ENCODE data around the gene ABCC6. TPM values are rescaled to one million over a fixed set of nuclear protein-coding genes. Genes with fewer than 3 reads are reported as not detected.
"Not testable (repeated sequence)": the region's sequence is repeated elsewhere in the genome, so short reads cannot be mapped to it uniquely, and the experiment has no call there.

ABCC6 gene
- total RNA-seq (2014; rRNA removed; shearing (Covaris generic)): not detected in 2 replicates
- not detected in 2 replicates for total RNA-seq (2022)
- Bru-seq, nascent RNA: not detected
- not detected for BruChase-seq, experiment 1, labeled RNA remaining after a 6-hour chase
- not detected for BruChase-seq, experiment 2, labeled RNA remaining after a 2-hour chase
- long read RNA-seq: 0 reads

DNA sequence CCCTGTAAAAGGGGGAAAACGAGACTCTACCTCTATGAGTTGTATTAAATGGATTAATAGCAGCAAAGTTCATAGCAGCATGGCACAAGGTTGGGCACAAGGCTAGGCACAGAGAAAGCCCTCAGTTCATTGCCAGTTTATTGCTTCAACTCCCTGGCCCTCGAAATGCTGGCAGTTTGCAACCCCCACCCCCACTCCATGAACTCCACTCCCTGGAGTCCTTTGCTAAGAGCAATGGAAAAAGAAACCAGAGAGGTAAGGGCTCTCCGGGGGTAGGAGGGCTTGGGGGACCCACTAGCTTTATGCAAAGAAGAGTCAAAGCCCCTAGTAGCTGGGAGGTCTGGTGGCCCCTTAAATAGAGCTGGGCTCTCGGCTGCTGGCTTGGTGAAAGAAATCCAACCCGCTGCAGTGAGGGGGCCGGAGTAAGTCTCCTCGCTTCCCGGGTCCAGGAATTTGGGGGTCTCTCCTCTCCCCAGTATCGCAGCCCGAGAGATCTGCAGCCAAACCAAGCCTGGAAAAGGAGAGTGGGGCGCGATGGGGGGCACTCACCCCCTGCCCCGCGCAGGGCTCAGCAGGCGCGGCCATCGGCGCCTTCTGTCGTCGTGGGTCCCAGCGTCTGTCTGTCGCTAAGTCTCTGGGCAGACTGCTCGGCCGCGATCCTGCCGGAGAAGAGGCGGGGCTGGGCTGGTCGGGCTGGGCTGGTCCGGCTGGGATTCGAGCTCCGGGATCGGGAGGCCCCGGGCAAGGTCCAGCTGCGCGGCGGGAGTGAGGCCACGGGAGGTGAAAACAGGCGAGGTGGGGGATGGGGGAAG lies at the start of gene ABCC6:
ABCC6 (minus strand) TSS at position 645 of the 812 bp plus-strand sequence; CDS start at position 585, 60 bp downstream.
- H3K4me3 ChIP-seq (ENCODE audit: low read depth, low read length, poor library complexity, severe bottlenecking); POLR2A ChIA-PET; DNase-seq (ENCODE audit: low spot score); intact Hi-C loops (cut with micrococcal nuclease; ENCODE audit: unreplicated experiment); CTCF ChIA-PET (ENCODE audit: unreplicated experiment); H3K36me3 ChIP-seq (ENCODE audit: insufficient read depth, low read length); H3K27ac ChIP-seq (ENCODE audit: low read depth, low read length, poor library complexity, severe bottlenecking); H4K20me1 ChIP-seq (ENCODE audit: insufficient read depth, low read length); H3K9me3 ChIP-seq (ENCODE audit: low read length); BruUV-seq (replicated peaks); H3K79me2 ChIP-seq (ENCODE audit: insufficient read depth, low read depth, low read length); H3K4me2 ChIP-seq (ENCODE audit: low read length); H3K9me2 ChIP-seq (ENCODE audit: insufficient read depth, low read length); H2AFZ ChIP-seq (ENCODE audit: low read length); H3K4me1 ChIP-seq (ENCODE audit: insufficient read depth, low read length, poor library complexity, severe bottlenecking): not testable (repeated sequence)

DNA sequence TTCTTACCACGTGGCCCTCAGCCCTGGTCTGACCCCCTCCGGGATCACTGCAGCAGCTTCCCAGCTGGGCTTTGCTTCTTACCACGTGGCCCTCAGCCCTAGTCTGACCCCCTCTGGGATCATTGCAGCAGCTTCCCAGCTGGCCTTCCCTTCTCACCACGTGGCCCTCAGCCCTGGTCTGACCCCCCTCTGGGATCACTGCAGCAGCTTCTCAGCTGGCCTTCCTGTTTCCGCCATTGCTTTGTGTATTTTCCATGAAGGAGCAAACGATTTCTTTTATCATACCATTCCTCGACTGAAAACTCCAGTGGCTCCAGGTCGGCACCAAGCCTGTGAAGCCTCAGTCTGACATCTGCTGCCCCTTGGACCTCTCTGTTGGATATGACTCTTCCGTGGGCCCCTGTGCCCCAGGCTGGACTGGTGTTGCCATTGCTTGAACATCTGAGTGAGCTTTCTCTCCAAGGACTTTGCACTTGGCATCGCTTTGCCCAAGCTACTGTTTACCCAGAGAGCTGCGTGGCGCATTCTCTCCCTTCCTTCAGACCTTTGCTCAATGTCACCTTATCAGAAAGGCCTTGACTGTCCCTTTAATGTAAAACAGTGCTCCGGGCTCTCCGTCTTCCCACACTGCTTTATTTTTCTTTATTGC lies 49.4 kb upstream of the ABCC6 start:
- DNase-seq (ENCODE audit: low spot score); H3K4me3 ChIP-seq (ENCODE audit: low read depth, low read length, poor library complexity, severe bottlenecking); H3K4me2 ChIP-seq (ENCODE audit: low read length); H3K36me3 ChIP-seq (ENCODE audit: insufficient read depth, low read length); H3K4me1 ChIP-seq (ENCODE audit: insufficient read depth, low read length, poor library complexity, severe bottlenecking); POLR2A ChIA-PET; CTCF ChIA-PET (ENCODE audit: unreplicated experiment); H4K20me1 ChIP-seq (ENCODE audit: insufficient read depth, low read length); H2AFZ ChIP-seq (ENCODE audit: low read length); BruUV-seq (replicated peaks); H3K27ac ChIP-seq (ENCODE audit: low read depth, low read length, poor library complexity, severe bottlenecking); H3K9me3 ChIP-seq (ENCODE audit: low read length); intact Hi-C loops (cut with micrococcal nuclease; ENCODE audit: unreplicated experiment); H3K9me2 ChIP-seq (ENCODE audit: insufficient read depth, low read length); H3K79me2 ChIP-seq (ENCODE audit: insufficient read depth, low read depth, low read length): not testable (repeated sequence)

DNA sequence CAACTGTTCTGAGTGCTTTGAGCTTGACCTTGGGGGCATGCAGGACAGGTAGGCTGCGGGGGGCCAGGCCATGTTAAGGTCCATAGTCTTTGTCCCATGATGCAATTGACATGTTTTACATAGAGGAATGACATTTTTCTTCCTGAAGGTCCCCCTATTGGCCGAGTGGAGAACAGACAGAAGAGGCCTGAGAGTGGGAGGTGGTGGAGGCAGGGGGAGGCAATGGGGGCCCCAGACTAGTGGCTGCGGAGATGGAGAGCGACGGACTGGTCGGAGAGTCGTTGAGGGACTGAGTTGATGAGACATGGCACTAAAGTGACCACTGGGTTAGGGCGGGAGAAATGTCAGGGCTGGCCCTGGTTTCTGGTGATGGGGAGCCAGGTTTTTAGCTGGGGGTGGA lies 48.4 kb upstream of the ABCC6 start:
- H3K9me3 ChIP-seq (ENCODE audit: low read length); H3K9me2 ChIP-seq (ENCODE audit: insufficient read depth, low read length); H3K4me2 ChIP-seq (ENCODE audit: low read length); H2AFZ ChIP-seq (ENCODE audit: low read length); BruUV-seq (replicated peaks); intact Hi-C loops (cut with micrococcal nuclease; ENCODE audit: unreplicated experiment); H3K4me3 ChIP-seq (ENCODE audit: low read depth, low read length, poor library complexity, severe bottlenecking); DNase-seq (ENCODE audit: low spot score); POLR2A ChIA-PET; H3K36me3 ChIP-seq (ENCODE audit: insufficient read depth, low read length); H3K79me2 ChIP-seq (ENCODE audit: insufficient read depth, low read depth, low read length); CTCF ChIA-PET (ENCODE audit: unreplicated experiment); H3K27ac ChIP-seq (ENCODE audit: low read depth, low read length, poor library complexity, severe bottlenecking); H3K4me1 ChIP-seq (ENCODE audit: insufficient read depth, low read length, poor library complexity, severe bottlenecking); H4K20me1 ChIP-seq (ENCODE audit: insufficient read depth, low read length): not testable (repeated sequence)

DNA sequence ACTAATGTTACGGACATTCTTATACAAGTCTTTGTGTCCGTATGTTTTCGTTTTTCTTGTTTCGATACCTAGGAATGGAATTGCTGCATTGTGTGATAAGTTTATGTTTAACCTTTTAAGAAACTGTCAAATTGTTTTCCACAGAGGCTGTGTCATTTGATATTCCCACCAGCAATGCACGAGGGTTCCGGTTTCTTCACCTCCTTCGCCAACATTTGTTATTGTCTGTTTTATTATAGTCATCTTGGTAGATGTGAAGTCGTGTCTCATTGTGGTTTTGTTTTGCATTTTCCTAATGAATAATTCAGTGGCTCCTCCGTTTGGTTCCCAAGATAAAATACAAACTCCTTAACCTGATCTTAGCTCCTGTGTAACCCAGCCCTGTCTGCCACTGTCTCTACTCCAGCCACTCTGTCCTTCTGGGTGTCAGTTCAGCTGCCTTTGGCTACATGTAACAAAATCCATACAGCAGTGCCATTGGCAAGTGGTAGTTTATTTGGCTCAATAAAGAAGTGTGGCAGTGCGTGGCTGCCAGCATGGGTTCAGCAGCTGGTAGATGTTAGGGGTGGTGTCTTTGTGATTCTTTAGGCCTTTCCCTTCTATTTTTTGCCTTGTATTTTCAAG lies 45.0 kb upstream of the ABCC6 start:
- H3K4me3 ChIP-seq (ENCODE audit: low read depth, low read length, poor library complexity, severe bottlenecking); H2AFZ ChIP-seq (ENCODE audit: low read length); H3K4me1 ChIP-seq (ENCODE audit: insufficient read depth, low read length, poor library complexity, severe bottlenecking); H3K9me2 ChIP-seq (ENCODE audit: insufficient read depth, low read length); H3K79me2 ChIP-seq (ENCODE audit: insufficient read depth, low read depth, low read length); intact Hi-C loops (cut with micrococcal nuclease; ENCODE audit: unreplicated experiment); POLR2A ChIA-PET; H3K36me3 ChIP-seq (ENCODE audit: insufficient read depth, low read length); H3K9me3 ChIP-seq (ENCODE audit: low read length); DNase-seq (ENCODE audit: low spot score); H4K20me1 ChIP-seq (ENCODE audit: insufficient read depth, low read length); H3K27ac ChIP-seq (ENCODE audit: low read depth, low read length, poor library complexity, severe bottlenecking); CTCF ChIA-PET (ENCODE audit: unreplicated experiment); BruUV-seq (replicated peaks); H3K4me2 ChIP-seq (ENCODE audit: low read length): not testable (repeated sequence)

DNA sequence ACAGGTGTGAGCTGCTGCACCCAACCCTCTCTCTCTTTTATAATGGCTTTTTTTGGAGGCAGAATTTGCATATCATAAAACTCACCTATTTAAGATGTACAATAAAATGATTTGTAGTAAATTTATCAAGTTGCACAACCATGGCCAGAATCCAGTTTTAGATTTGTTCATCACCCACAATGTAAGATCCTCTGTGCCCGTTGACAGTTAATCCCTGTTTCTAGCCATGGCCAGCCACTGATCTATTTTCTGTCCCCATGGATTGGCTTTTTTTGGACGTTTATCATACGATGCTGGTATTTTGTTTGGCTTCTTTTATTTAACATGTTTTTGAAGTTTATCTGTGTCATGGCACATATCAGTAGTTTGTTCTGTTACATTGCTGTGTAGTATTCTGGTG lies 44.4 kb upstream of the ABCC6 start:
- CTCF ChIA-PET (ENCODE audit: unreplicated experiment); H4K20me1 ChIP-seq (ENCODE audit: insufficient read depth, low read length); POLR2A ChIA-PET; H3K79me2 ChIP-seq (ENCODE audit: insufficient read depth, low read depth, low read length); intact Hi-C loops (cut with micrococcal nuclease; ENCODE audit: unreplicated experiment); H3K4me2 ChIP-seq (ENCODE audit: low read length); DNase-seq (ENCODE audit: low spot score); H3K4me3 ChIP-seq (ENCODE audit: low read depth, low read length, poor library complexity, severe bottlenecking); H3K36me3 ChIP-seq (ENCODE audit: insufficient read depth, low read length); H3K4me1 ChIP-seq (ENCODE audit: insufficient read depth, low read length, poor library complexity, severe bottlenecking); H3K9me2 ChIP-seq (ENCODE audit: insufficient read depth, low read length); H2AFZ ChIP-seq (ENCODE audit: low read length); H3K27ac ChIP-seq (ENCODE audit: low read depth, low read length, poor library complexity, severe bottlenecking); H3K9me3 ChIP-seq (ENCODE audit: low read length); BruUV-seq (replicated peaks): not testable (repeated sequence)

DNA sequence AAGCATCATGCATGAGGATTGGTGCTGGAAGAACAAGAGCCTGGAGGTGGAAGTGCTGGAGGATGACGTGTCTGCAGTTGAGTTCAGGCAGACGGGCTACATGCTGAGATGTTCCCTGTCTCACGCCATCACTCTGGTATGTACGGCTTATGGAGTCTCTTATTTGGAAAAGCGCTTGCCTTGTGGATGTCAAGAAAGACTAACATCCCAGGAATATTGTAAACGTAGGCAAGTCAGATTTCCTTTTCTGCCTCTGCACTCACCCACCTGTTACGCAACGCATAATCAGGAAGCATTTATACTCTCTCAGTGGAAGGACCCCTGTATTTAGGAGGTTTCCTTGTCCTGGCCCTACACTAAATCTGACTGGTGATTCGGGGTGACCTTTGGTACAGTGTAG lies 41.8 kb upstream of the ABCC6 start:
- H3K79me2 ChIP-seq (ENCODE audit: insufficient read depth, low read depth, low read length); H3K9me2 ChIP-seq (ENCODE audit: insufficient read depth, low read length); H3K4me2 ChIP-seq (ENCODE audit: low read length); H3K4me3 ChIP-seq (ENCODE audit: low read depth, low read length, poor library complexity, severe bottlenecking); DNase-seq (ENCODE audit: low spot score); CTCF ChIA-PET (ENCODE audit: unreplicated experiment); H3K27ac ChIP-seq (ENCODE audit: low read depth, low read length, poor library complexity, severe bottlenecking); H4K20me1 ChIP-seq (ENCODE audit: insufficient read depth, low read length); H3K4me1 ChIP-seq (ENCODE audit: insufficient read depth, low read length, poor library complexity, severe bottlenecking); H3K36me3 ChIP-seq (ENCODE audit: insufficient read depth, low read length); intact Hi-C loops (cut with micrococcal nuclease; ENCODE audit: unreplicated experiment); BruUV-seq (replicated peaks); H3K9me3 ChIP-seq (ENCODE audit: low read length); POLR2A ChIA-PET; H2AFZ ChIP-seq (ENCODE audit: low read length): not testable (repeated sequence)
